Measurements from ENCODE around the gene ISG20.

Gene ISG20

GRCh38 chr15:88604381-88605188 is 34.2 kb upstream of the ISG20 start:
- no peak overlapping the region for H3K27ac ChIP-seq (ENCODE audit: low read length)
- peaks cover 13% of the 10 kb centered on the region; the same call in 1 of the 2 replicates for H3K27me3 ChIP-seq (ENCODE audit: low read depth, low read length)
- no peaks in the 10 kb centered on the region for H3K36me3 ChIP-seq (replicated peaks; ENCODE audit: low read depth, low read length)
- H3K79me2 ChIP-seq (ENCODE audit: low read length) = no peaks in the 10 kb centered on the region
- H3K4me2 ChIP-seq (ENCODE audit: low read length) = no peak overlapping the region
- H3K4me1 ChIP-seq (ENCODE audit: low read length) = peaks cover 24% of the 10 kb centered on the region
- H2AFZ ChIP-seq (ENCODE audit: low read depth, low read length) = no peak overlapping the region
- H3K9me3 ChIP-seq (ENCODE audit: insufficient read depth, low read length) = no peaks in the 10 kb centered on the region
- TF ChIP-seq CTCF (IDR thresholded peaks at IDR 0.05; ENCODE audit: low read depth, low read length) = no peak
- TF ChIP-seq EZH2phosphoT487 (IDR thresholded peaks at IDR 0.05; ENCODE audit: low read depth) = no peak
- H3K9ac ChIP-seq (ENCODE audit: low read length) = no peak overlapping the region
- no peaks in the 10 kb centered on the region for H4K20me1 ChIP-seq (ENCODE audit: insufficient read depth, low read length)
- no peak overlapping the region for H3K4me3 ChIP-seq (ENCODE audit: low read length)

GRCh38 chr15:88605189-88606069 is 33.4 kb upstream of the ISG20 start:
- H3K27ac ChIP-seq (ENCODE audit: low read length) = no peak overlapping the region
- no peaks in the 10 kb centered on the region for H3K36me3 ChIP-seq (replicated peaks; ENCODE audit: low read depth, low read length)
- peaks cover 10% of the 10 kb centered on the region; the same call in 1 of the 2 replicates for H3K27me3 ChIP-seq (ENCODE audit: low read depth, low read length)
- no peak overlapping the region for H3K4me3 ChIP-seq (ENCODE audit: low read length)
- H2AFZ ChIP-seq (ENCODE audit: low read depth, low read length) = no peak overlapping the region
- peaks cover 33% of the 10 kb centered on the region for H3K4me1 ChIP-seq (ENCODE audit: low read length)
- no peak overlapping the region for H3K4me2 ChIP-seq (ENCODE audit: low read length)
- no peak for TF ChIP-seq EZH2phosphoT487 (IDR thresholded peaks at IDR 0.05; ENCODE audit: low read depth)
- TF ChIP-seq CTCF (IDR thresholded peaks at IDR 0.05; ENCODE audit: low read depth, low read length) = no peak
- no peak overlapping the region for H3K9ac ChIP-seq (ENCODE audit: low read length)
- H4K20me1 ChIP-seq (ENCODE audit: insufficient read depth, low read length) = no peaks in the 10 kb centered on the region
- no peaks in the 10 kb centered on the region for H3K9me3 ChIP-seq (ENCODE audit: insufficient read depth, low read length)
- no peaks in the 10 kb centered on the region for H3K79me2 ChIP-seq (ENCODE audit: low read length)

- no peak overlapping the region for H2AFZ ChIP-seq (ENCODE audit: low read depth, low read length)
- peaks cover 41% of the 10 kb centered on the region for H3K4me1 ChIP-seq (ENCODE audit: low read length)
- H3K9me3 ChIP-seq (ENCODE audit: insufficient read depth, low read length) = no peaks in the 10 kb centered on the region
- H4K20me1 ChIP-seq (ENCODE audit: insufficient read depth, low read length) = no peaks in the 10 kb centered on the region
- H3K9ac ChIP-seq (ENCODE audit: low read length) = no peak overlapping the region
- H3K36me3 ChIP-seq (replicated peaks; ENCODE audit: low read depth, low read length) = no peaks in the 10 kb centered on the region
- H3K27ac ChIP-seq (ENCODE audit: low read length) = no peak overlapping the region
- peaks cover 10% of the 10 kb centered on the region; the same call in 1 of the 2 replicates for H3K27me3 ChIP-seq (ENCODE audit: low read depth, low read length)
- no peak overlapping the region for H3K4me2 ChIP-seq (ENCODE audit: low read length)
- H3K79me2 ChIP-seq (ENCODE audit: low read length) = no peaks in the 10 kb centered on the region
- no peak for TF ChIP-seq CTCF (IDR thresholded peaks at IDR 0.05; ENCODE audit: low read depth, low read length)
- H3K4me3 ChIP-seq (ENCODE audit: low read length) = no peak overlapping the region
These were observed 32.6 kb upstream of the ISG20 start for GRCh38 chr15:88606070-88606794.
